Aorta (tissue), 5 donors: ENCODE data around the gene PCSK7. TPM values are rescaled to one million over a fixed set of nuclear protein-coding genes. Genes with fewer than 3 reads are reported as not detected.

Experiments
- ATAC-seq: fragments of 200-7000 bp; cut with Tn5 transposase; one replicate; pipeline ENCODE4 v1.9.1; 2022; ENCODE audit warnings: moderate library complexity; ENCODE audit not compliant: low FRiP score
- DNase-seq, 2 donors: peaks; one replicate each; pipeline ENCODE4 v3.0.0-alpha.2; 2020
- H3K27ac ChIP-seq, 2 donors: one replicate each; pipeline ENCODE4 v1.5.1; 2013; ENCODE audit warnings: low read length in 2 of 2, mild to moderate bottlenecking in 2 of 2, moderate library complexity in 2 of 2, control low read depth in 1 of 2, inconsistent platforms in 1 of 2, low read depth in 1 of 2
- H3K27me3 ChIP-seq, 2 donors: one replicate each; pipeline ENCODE4 v1.6.1; 2013; ENCODE audit warnings: control low read depth in 1 of 2, low read length in 1 of 2, mild to moderate bottlenecking in 1 of 2, moderate library complexity in 1 of 2; ENCODE audit not compliant: insufficient read depth in 2 of 2, control insufficient read depth in 1 of 2
- H3K36me3 ChIP-seq, 2 donors: one replicate each; pipeline ENCODE4 v1.6.1; 2013; ENCODE audit warnings: control low read depth in 1 of 2, low read length in 1 of 2, mild to moderate bottlenecking in 1 of 2; ENCODE audit not compliant: insufficient read depth in 2 of 2, control insufficient read depth in 1 of 2
- H3K4me1 ChIP-seq, 2 donors: one replicate each; pipeline ENCODE4 v1.6.1; 2013; ENCODE audit warnings: low read length in 2 of 2, control low read depth in 1 of 2, mild to moderate bottlenecking in 1 of 2, moderate library complexity in 1 of 2; ENCODE audit not compliant: insufficient read depth in 2 of 2, control insufficient read depth in 1 of 2
- H3K4me3 ChIP-seq, 2 donors: one replicate each; pipeline ENCODE4 v1.5.1; 2013; ENCODE audit warnings: low read length in 2 of 2, control low read depth in 1 of 2, mild to moderate bottlenecking in 1 of 2
- H3K9me3 ChIP-seq: one replicate; pipeline ENCODE4 v1.6.1; 2013; ENCODE audit warnings: mild to moderate bottlenecking, low read length; ENCODE audit not compliant: control insufficient read depth
- WGBS, 2 donors: extraction: QIAGEN DNeasy Blood & Tissue Kit; methylation state at CpG; one replicate each; pipeline ENCODE4 v1.1.7; 2013; 5-methylcytosine and 5-hydroxymethylcytosine counted together
- intact Hi-C, 2 donors: fragments of 100-400 bp; cut with DNase I; formaldehyde crosslinking; loops; one replicate each; pipeline versions ENCODE4 v1.14.2 to v1.15.0; 2022
- polyA plus RNA-seq, 2 donors: library from polyadenylated mRNA; stranded (reverse); fragments of 200-250 nt; gene quantifications; one replicate each; pipeline ENCODE4 v1.2.3, GENCODE V29; 2013
- total RNA-seq, 2 donors: library from RNA; stranded (reverse); fragmentation: NEBNext Ultra II Directional; extraction: Animal tissue kit (Norgen Biotek cat#: 25700); gene quantifications; one replicate each; pipeline ENCODE4 v1.2.1, GENCODE V29; 2021
- donor health status: healthy with polysubstance abuse.
- donor health status: Bipolar disorder and iron deficiency.
- donor health status: DM: no; HTN: no; CAD: no.
- donor health status: DM: no; HTN: no; CAD: no.
- donor health status: DM: yes; HTN: yes; CAD: no.

PCSK7 gene
- total and polyA plus RNA-seq, 4 donors = 23.5 to 71.5 (median 54.9) TPM

DNA sequence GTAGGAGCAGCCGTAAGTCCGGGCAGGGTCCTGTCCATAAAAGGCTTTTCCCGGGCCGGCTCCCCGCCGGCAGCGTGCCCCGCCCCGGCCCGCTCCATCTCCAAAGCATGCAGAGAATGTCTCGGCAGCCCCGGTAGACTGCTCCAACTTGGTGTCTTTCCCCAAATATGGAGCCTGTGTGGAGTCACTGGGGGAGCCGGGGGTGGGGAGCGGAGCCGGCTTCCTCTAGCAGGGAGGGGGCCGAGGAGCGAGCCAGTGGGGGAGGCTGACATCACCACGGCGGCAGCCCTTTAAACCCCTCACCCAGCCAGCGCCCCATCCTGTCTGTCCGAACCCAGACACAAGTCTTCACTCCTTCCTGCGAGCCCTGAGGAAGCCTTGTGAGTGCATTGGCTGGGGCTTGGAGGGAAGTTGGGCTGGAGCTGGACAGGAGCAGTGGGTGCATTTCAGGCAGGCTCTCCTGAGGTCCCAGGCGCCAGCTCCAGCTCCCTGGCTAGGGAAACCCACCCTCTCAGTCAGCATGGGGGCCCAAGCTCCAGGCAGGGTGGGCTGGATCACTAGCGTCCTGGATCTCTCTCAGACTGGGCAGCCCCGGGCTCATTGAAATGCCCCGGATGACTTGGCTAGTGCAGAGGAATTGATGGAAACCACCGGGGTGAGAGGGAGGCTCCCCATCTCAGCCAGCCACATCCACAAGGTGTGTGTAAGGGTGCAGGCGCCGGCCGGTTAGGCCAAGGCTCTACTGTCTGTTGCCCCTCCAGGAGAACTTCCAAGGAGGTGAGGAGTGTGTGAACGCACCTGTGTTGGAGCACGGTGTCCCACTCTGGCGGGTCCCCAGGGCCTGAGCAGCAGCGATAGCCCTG lies 32.6 kb downstream of the PCSK7 start, which contains the start of gene TAGLN:
Gene TAGLN (plus strand): TSS at position 318 of the 863 bp plus-strand sequence. CDS start 3,644 bp downstream, outside the sequence.
- Histone ChIP-seq H3K4me3 (peak within 1 kb of the TSS; percentile 46 to 98), H3K27me3 (no peaks in the 10 kb centered on the region), H3K36me3 (peaks cover 0 to 14% of the 10 kb centered on the region in 2 donors), H3K4me1 (no peaks in the 10 kb centered on the region), H3K9me3 (no peaks in the 10 kb centered on the region), H3K27ac (peak within 1 kb of the TSS; percentile 94 to 99)
- 2 to 4% methylated on average over 34 of the region's 34 CpGs for WGBS, 2 donors
- DNase-seq (peak; percentile 95 to 97), ATAC-seq (peak; percentile 86)
- intact Hi-C loops = loop anchor here (1.0 to 2.0 kb wide), 2 partner anchors 20 to 22 kb away; no protein-coding TSS in a partner anchor

DNA sequence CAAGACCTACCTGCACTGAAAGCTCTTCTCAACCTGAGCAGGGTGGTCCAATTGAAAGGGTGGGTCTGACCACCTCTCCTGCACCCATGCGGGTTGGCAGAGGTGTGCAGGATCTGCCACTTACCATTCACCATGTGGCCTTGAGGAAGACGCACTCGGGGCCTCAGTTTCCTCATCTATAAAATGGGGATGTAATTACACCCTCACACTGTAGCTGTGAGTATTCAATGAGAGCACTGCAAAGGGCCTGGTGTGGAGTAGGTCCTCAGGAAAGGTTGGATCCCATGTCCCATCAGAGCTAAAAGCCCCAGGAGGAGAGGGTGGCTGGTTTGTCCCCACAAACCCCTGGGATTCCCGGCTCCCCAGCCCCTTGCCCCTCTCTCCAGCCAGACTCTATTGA lies 33.3 kb downstream of the PCSK7 start:
- intact Hi-C loops = loop anchor here (1.0 to 2.0 kb wide), 2 partner anchors 20 to 23 kb away; no protein-coding TSS in a partner anchor
- Histone ChIP-seq H3K36me3 (peaks cover 0 to 8% of the 10 kb centered on the region in 2 donors), H3K4me1 (no peaks in the 10 kb centered on the region), H3K27me3 (no peaks in the 10 kb centered on the region), H3K27ac (peak overlapping the region; percentile 89 to 99), H3K4me3 (peak overlapping the region; percentile 41 to 46), H3K9me3 (no peaks in the 10 kb centered on the region)
- DNase-seq = peak in 1 of 2 donors; percentile 44
- no peak for ATAC-seq
- WGBS, 2 donors = 20 to 27% methylated on average over 4 of the region's 4 CpGs

DNA sequence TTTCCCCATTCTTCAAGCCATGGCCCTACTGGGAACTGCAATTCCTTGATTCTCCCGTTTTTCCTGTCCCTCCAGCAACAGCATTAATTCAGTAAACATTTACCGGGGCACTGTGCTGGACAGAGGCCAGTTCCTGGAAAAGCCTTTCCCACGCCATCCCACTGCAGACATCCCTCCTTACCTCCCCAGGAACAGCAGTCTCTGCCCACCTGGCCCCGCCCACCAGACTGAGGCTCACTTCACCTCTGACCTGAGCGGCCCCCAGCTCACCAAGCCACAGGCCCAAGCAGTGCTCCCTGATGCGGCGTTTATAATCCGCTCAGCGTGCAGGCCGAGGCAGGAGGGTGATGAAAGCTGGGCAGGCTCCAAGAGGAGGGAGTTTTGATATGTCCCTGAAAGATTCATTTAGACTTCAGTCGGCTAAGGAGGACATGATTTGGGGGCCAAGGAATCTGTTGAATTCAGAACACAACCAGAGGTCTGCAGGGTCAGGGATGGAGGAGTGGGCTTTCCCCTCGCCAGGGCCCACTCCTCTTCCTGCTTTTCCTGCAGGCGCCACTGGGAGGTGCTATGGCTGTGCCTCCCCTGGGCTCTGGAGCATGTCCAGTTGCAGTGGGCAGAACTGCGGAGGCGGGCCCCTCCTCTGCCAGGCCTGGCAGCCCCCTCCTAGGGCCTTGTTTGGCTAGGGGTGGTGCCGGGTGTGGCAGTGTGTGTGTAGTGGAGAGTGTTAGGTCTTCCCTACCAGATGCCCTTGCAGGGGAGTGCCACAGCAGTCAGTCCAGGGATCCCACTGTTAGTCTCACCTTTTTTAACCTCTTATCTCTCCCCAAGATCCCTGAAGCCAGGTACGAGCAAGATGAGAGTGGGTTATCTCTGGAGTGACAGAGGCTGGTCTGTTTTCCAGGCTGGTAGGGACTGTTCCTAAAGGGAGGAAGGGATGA lies 34.1 kb downstream of the PCSK7 start:
- Histone ChIP-seq H3K9me3 (no peaks in the 10 kb centered on the region), H3K27me3 (no peaks in the 10 kb centered on the region), H3K4me1 (no peaks in the 10 kb centered on the region), H3K4me3 (peak overlapping the region; percentile 41 to 46), H3K27ac (peak overlapping the region; percentile 89 to 99), H3K36me3 (peaks cover 0 to 8% of the 10 kb centered on the region in 2 donors)
- intact Hi-C loops = loop anchor here (1.0 to 2.0 kb wide), 2 partner anchors 21 to 28 kb away; no protein-coding TSS in a partner anchor
- 15 to 17% methylated on average over 17 of the region's 17 CpGs for WGBS, 2 donors
- DNase-seq = peak; percentile 89 to 94
- ATAC-seq = peak; percentile 58

DNA sequence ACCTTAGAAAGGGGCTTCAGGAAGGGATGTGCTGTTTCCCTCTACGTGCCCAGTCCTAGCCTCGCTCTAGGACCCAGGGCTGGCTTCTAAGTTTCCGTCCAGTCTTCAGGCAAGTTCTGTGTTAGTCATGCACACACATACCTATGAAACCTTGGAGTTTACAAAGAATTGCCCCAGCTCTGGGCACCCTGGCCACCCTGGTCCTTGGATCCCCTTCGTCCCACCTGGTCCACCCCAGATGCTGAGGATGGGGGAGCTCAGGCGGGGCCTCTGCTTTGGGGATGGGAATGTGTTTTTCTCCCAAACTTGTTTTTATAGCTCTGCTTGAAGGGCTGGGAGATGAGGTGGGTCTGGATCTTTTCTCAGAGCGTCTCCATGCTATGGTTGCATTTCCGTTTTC lies 34.9 kb downstream of the PCSK7 start:
- H3K27me3 ChIP-seq = no peaks in the 10 kb centered on the region
- WGBS, 2 donors = 86% methylated on average over 7 of the region's 7 CpGs
- H3K4me1 ChIP-seq = no peaks in the 10 kb centered on the region
- peak overlapping the region in 1 of 2 donors; percentile 99 for H3K27ac ChIP-seq
- ATAC-seq (no peak), DNase-seq (peak in 1 of 2 donors; percentile 41)
- intact Hi-C loops = loop anchor here in 1 of 2 donors (1.0 kb wide), 1 partner anchor 28 kb away; no protein-coding TSS in a partner anchor
- H3K9me3 ChIP-seq = no peaks in the 10 kb centered on the region
- H3K4me3 ChIP-seq = no peak overlapping the region
- peaks cover 0 to 5% of the 10 kb centered on the region in 2 donors for H3K36me3 ChIP-seq

DNA sequence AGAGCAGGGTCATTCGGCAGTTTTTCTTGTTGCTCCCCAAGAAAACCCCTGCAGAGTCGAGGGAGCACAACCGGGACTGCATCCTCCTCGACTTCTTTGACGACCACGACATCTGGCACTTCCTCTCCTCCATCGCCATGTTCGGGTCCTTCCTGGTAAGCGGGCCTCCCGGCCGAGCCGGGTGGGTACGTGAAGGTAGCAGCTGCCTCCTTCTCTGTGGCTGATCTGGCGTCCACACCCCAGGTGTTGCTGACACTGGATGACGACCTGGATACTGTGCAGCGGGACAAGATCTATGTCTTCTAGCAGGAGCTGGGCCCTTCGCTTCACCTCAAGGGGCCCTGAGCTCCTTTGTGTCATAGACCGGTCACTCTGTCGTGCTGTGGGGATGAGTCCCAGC lies 36.1 kb downstream of the PCSK7 start:
- Histone ChIP-seq H3K9me3 (no peaks in the 10 kb centered on the region), H3K27me3 (no peaks in the 10 kb centered on the region), H3K36me3 (no peaks in the 10 kb centered on the region), H3K27ac (no peak overlapping the region), H3K4me1 (no peaks in the 10 kb centered on the region), H3K4me3 (no peak overlapping the region)
- ATAC-seq = no peak
- intact Hi-C loops = no loop called here
- DNase-seq = peak in 1 of 2 donors; percentile 52
- WGBS, 2 donors = 93% methylated on average over 19 of the region's 19 CpGs

DNA sequence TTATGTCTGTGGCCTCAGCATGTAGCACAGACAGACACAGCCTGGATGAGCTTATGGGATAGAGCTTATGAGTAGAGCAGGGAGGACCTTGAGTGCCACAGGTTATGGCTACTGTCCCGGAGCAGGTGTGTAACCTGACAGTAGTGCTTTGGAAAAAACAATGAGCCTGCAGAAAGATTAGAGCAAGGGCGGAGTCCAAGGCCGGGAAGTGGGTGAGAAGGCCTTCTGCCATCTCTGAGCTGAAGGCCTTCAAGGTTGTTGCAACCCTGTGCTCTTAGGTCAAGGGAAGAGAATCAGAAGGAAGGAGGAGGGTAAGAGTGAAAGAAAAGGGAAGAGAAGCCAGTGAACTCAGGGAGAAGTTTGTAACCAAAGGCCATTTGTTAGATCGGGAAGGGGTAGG lies 36.6 kb downstream of the PCSK7 start:
- DNase-seq = peak in 1 of 2 donors; percentile 30
- 87 to 92% methylated on average over 4 of the region's 4 CpGs for WGBS, 2 donors
- H3K27ac ChIP-seq = no peak overlapping the region
- H3K9me3 ChIP-seq = no peaks in the 10 kb centered on the region
- H3K4me3 ChIP-seq = no peak overlapping the region
- no peaks in the 10 kb centered on the region for H3K36me3 ChIP-seq
- ATAC-seq = no peak
- no peaks in the 10 kb centered on the region for H3K27me3 ChIP-seq
- H3K4me1 ChIP-seq = no peaks in the 10 kb centered on the region
- intact Hi-C loops = no loop called here

DNA sequence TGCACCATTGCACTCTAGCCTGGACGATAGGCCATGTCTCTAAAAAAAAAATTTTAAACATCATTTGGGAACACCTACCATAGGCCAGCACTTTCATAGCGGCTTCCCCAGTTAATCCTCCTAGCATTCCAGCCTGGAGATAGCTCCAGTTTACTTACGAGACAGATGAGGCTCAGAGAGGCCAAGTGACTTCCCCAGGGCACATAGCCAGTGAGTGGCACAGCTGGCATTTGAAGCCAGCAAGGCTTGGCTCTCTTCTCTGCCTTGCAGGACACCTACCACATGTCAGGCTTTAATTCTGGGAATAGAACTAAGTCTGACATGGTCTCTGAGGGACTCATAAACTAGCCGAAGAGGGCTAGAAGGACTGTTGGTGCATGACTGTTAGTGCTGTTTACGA lies 37.6 kb downstream of the PCSK7 start:
- Histone ChIP-seq H3K4me3 (no peak overlapping the region), H3K4me1 (no peaks in the 10 kb centered on the region), H3K27ac (no peak overlapping the region), H3K9me3 (no peaks in the 10 kb centered on the region), H3K27me3 (no peaks in the 10 kb centered on the region), H3K36me3 (peaks cover 0 to 2% of the 10 kb centered on the region in 2 donors)
- DNase-seq (peak; percentile 20 to 38), ATAC-seq (no peak)
- 61 to 67% methylated on average over 5 of the region's 5 CpGs for WGBS, 2 donors
- intact Hi-C loops = no loop called here
